Measurements from ENCODE around the gene ENPEP.
"Not testable (repeated sequence)": the region's sequence is repeated elsewhere in the genome, so short reads cannot be mapped to it uniquely, and the experiment has no call there.

ENPEP gene, protein sequence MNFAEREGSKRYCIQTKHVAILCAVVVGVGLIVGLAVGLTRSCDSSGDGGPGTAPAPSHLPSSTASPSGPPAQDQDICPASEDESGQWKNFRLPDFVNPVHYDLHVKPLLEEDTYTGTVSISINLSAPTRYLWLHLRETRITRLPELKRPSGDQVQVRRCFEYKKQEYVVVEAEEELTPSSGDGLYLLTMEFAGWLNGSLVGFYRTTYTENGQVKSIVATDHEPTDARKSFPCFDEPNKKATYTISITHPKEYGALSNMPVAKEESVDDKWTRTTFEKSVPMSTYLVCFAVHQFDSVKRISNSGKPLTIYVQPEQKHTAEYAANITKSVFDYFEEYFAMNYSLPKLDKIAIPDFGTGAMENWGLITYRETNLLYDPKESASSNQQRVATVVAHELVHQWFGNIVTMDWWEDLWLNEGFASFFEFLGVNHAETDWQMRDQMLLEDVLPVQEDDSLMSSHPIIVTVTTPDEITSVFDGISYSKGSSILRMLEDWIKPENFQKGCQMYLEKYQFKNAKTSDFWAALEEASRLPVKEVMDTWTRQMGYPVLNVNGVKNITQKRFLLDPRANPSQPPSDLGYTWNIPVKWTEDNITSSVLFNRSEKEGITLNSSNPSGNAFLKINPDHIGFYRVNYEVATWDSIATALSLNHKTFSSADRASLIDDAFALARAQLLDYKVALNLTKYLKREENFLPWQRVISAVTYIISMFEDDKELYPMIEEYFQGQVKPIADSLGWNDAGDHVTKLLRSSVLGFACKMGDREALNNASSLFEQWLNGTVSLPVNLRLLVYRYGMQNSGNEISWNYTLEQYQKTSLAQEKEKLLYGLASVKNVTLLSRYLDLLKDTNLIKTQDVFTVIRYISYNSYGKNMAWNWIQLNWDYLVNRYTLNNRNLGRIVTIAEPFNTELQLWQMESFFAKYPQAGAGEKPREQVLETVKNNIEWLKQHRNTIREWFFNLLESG

DNA sequence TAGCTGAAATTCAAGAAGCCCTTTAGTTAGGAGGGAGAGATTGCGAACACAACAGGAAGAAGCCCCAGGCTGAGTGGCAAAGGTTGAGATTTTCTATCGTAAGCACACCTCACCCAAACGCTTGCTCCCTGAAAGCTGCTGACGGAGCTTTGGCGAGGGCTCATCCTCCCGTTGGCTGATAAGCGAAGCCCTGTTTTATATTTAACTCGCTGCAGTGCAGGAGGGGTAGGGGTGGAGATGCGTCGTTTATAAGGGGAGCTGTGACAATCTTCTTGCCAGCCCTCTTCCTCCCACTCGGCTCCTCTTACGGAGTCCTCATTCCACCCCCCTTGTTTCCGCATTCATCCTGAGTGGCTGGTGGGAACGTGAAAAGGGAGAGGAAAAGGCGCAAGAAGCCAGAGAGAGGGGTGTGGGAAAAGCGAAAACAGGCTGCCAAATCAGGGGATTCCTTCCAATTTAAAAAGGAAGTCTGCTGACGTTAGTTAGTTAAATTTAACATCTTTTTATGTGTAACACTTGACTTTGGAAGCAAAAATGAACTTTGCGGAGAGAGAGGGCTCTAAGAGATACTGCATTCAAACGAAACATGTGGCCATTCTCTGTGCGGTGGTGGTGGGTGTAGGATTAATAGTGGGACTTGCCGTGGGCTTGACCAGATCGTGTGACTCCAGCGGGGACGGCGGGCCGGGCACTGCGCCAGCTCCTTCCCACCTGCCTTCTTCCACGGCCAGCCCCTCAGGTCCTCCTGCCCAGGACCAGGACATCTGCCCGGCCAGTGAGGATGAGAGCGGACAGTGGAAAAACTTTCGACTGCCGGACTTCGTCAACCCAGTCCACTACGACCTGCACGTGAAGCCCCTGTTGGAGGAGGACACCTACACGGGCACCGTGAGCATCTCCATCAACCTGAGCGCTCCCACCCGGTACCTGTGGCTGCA lies at the start of gene ENPEP:
Gene ENPEP (plus strand): TSS at position 275 of the 938 bp plus-strand sequence. CDS start 260 bp downstream, at position 535.
- DNase-seq (ENCODE audit: low spot score), result no peak
- no peak for FAIRE-seq

DNA sequence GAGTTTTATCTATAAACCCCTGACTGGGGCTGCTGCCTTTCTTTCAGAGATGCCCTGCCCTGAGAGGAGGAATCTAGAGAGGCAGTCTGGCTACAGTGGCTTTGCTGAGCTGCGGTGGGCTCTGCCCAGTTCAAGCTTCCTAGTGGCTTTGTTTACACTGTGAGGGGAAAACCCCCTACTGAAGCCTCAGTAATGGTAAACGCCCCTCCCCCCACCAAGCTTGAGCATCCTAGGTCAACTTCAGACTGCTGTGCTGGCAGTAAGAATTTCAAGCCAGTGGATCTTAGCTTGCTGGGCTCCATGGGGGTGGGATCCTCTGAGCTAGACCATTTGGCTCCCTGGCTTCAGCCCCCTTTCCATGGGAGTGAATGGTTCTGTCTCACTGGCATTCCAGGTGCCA lies 44.1 kb upstream of the ENPEP start:
- FAIRE-seq; DNase-seq (ENCODE audit: low spot score): not testable (repeated sequence)

GRCh38 chr4:110437292-110437691 lies 38.7 kb upstream of the ENPEP start:
- FAIRE-seq; DNase-seq (ENCODE audit: low spot score): not testable (repeated sequence)

- DNase-seq (ENCODE audit: low spot score); FAIRE-seq: not testable (repeated sequence)
Measured at GRCh38 chr4:110439209-110439608, 36.7 kb upstream of the ENPEP start.

DNA sequence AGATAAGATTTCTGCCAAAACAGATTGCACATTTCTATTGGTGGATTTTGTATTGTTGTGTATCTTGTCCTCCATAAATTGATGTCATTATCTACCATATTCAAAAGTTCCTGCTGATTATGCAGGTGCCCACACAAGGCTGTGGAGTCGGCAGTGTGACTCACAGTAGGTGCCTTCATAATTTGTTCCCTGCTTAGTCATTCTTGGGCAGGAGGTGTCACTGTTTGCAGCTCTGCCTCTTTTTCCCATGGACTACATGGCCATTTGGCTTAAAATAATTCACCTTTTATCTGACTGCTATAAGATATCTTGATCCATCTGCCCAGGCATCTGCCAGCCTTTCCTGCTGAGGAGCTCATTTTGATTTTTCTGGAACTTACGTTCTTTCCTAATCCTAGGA lies 33.6 kb upstream of the ENPEP start:
- FAIRE-seq (no peak), DNase-seq (ENCODE audit: low spot score) (no peak)

DNA sequence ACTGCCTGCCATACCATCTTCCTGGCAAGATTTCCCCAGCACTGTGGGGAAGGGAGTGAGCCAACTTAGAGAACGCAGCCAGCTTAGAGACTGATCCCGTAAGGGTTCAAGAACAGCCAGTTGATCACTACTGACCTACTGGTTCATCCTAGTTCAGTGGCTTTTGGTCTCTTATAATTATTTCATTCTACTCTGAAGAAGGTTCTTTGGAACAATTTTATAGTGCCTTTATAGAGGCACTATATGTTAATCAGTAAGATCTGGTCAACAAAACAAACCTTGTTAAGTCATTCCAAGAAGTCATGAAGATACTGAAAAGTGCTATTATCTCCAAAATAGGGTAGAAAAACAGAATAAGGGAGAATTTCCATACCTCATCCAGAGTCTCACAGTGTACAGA lies 33.2 kb upstream of the ENPEP start:
- no peak for FAIRE-seq

DNA sequence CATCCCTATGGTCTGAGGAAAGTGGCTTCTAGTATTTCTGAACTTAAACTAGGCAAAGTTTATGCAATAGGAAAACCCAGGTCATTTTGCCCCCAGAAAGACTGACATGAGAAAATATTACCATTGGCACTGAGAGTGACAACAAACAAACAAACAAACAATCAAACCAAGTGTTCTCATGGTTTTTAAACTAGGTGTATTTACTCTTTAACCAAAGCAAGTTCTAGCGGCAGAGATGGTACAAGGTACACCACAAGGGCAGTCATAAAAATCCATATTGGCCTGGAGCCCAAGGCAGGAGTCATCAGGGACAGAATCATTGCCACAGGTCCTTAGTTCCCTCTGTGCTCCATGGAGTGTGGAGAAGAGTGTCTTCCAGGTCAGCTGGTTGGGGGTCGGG lies 26.0 kb upstream of the ENPEP start:
- no peak for DNase-seq (ENCODE audit: low spot score)
- no peak for FAIRE-seq

More for the DNA sequence above, 33.2 kb upstream of the ENPEP start:
- no peak for DNase-seq (ENCODE audit: low spot score)

GRCh38 chr4:110452546-110452945 lies 23.4 kb upstream of the ENPEP start:
- FAIRE-seq, result no peak
- no peak for DNase-seq (ENCODE audit: low spot score)

- FAIRE-seq (no peak), DNase-seq (ENCODE audit: low spot score) (no peak)
Measured at GRCh38 chr4:110454441-110454840, 21.5 kb upstream of the ENPEP start.

DNA sequence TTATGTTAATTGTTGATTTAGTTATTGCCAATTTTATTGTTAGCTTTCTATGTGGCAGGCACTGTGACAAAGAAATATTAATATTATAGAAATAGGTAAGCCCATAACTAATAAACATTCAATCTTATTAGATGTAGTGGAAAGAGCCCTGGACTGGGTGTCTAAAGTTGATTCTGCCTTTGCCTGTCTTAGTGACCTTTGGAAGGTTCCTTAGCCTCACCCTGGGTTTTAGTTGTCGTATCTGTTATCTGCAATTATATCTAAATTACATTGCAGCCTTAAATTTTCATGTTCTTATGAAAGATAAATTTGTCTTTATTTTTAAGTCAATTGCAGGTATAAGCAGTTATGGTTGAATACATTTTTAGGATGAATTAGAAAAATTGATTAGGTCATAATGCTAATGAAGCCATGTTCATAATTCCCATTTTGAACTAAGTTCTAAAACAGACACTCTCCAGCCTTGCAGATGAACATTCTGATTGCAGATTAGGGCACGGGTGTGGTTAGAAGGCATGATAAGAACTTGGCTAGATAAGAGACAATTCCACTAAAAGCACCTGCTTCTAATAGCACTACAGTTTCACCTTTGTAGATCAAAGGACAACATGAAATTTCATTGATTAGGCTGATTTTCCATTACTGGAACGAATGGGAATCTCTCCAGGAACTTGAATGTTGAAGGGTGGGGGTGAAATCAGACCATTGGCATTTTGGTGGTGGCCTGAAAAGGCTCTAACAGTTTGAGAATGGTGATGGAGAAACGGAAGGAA lies 17.3 kb upstream of the ENPEP start:
- no peak for FAIRE-seq
- no peak for DNase-seq (ENCODE audit: low spot score)

DNA sequence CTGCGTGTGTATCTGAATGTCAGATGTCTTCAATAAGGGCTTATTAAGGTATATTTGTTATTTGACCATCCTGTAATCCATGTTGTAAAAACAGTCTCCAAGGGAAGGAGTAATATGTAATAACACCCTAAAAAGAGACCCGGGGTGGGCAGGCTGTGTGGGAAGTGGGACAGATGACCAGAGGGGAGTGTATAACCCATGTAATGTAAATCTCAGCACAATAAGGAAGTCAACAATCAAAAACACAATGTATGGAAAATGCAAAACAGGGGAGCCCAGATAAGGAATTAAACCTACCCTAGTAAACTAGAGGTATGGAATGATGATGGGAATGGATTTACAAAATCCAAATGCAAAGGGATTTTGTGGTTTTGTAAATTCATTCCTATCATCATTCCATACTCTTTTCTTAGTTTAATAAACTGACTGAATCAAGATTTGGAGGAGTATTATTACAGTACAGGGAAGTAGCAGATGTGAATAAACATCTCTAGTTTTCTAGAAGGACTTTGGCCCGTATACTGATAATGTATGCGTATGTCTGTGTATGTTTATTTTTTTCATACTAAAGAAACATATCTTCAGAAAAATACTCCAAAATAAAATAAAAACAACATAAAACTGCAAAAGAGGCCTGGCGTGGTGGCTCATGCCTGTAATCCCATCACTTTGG lies 15.7 kb upstream of the ENPEP start:
- no peak for FAIRE-seq
- no peak for DNase-seq (ENCODE audit: low spot score)

DNA sequence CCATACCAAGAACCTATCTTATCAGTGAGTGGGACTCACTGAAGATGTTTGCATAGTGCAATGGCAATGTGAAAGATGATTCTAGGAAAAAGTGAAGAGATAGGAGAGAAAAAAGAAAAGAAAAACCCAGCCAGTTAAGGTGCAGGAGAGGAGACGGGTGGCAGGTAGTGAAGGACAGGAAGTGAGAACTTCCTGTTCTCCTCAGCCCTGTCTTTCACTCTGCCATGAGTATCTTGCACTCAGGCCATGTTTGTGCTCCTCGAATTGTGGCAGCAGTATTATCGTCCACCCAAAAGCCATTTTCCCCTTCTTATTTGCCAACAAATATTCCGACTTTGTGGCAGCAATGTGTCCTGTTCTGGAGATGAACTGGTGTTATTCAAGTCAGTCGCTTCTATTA lies 8.6 kb upstream of the ENPEP start:
- FAIRE-seq (no peak), DNase-seq (ENCODE audit: low spot score) (no peak)

DNA sequence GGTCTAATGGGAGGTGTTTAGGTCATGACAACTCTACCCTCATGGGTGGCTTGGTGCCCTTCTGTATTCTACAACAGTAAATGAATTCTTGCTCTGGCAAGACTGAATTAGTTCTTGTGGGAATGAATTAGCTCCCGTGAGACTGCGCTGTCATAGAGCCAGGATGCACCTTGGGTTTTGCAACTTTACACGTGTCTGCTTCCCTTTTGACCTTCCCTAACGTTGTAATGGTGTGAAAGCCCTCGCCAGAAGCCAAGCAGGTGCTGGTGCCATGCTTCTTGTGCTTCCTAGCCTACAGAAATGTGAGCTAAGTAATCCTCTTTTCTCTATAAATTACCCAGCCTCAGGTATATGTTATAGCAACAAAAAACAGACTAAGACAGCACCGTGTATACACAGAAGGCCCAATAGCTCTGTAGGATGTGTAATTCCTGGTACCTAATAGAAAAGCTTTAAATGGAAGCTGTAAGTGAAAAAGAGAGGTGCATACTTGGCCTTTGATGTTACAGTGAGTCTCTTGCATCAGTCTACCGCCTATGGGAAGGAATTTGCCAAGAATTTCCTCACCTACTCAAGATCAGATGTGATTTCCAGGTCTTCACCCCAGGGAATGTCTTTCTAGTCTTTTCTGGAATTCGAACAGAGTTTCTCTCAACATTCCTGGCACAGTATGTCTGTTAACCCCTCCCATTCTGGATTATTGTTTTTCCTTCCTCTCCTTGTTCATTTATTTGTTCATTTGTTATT lies 3.2 kb upstream of the ENPEP start:
- FAIRE-seq (no peak), DNase-seq (ENCODE audit: low spot score) (peak; percentile 7)

DNA sequence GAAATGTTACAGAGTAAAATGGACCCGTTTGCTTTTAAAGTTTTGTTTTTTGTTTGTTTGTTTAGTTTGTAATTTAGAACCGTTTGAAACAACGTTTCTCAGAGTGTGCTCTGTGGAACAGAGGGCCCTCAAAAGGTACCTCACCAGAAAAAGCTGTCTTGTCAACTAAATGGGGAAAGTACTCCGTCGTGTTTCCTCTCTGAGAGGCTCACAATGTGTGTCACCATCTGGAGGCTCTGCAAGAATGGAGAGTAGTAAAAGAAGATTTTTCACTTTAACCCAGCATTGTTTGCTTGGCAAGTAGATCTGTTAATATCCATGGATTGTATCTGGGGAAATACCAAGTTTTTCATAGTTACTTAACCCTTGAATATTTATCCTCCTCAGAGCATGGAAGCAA lies 1.5 kb upstream of the ENPEP start:
- DNase-seq (ENCODE audit: low spot score), result no peak
- no peak for FAIRE-seq

DNA sequence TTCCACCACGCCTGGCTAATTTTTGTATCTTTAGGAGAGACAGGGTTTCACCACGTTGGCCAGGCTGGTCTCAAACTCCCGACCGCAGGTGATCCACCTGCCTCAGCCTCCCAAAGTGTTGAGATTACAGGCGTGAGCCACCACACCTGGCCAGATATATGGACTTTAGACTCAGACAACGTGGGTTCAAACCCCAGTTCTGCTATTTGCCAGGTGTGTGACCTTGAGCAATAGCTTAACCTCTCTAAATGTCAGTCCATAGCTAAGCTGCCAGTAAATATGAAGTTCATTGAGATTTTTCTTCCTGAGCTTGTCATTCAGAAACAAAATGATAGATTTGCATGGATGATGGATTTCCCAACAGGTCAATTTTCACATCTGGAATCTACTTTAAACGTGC lies 875 bp upstream of the ENPEP start:
- FAIRE-seq; DNase-seq (ENCODE audit: low spot score): not testable (repeated sequence)

- FAIRE-seq (no peak), DNase-seq (ENCODE audit: low spot score) (no peak)
Measured at GRCh38 chr4:110477836-110478235, 1.9 kb downstream of the ENPEP start.

DNA sequence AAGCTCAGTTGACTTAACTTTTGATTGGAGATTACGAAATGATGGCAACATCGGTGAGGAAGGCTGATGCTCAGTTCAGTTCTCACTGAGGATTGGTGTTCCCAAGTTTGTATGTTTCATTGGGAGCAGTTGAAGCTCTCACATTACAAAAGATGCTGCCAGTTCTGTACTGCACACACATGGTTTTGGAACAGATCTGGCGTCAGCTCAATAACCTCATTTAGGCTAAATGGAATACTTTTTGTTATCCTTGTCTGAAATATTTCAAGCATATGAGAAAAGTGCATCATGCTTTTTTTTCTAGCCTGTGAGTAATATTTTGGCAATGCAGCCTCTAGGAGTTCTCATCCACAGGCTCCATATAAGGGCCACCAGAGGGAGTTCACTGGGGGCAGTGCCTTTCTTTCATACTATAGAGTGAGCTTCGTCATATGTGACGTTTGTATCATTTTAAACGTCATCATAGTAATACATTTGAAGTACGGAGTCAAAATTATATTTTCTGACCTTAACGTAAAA lies 4.1 kb downstream of the ENPEP start:
- FAIRE-seq, result no peak
- peak; percentile 38 for DNase-seq (ENCODE audit: low spot score)

DNA sequence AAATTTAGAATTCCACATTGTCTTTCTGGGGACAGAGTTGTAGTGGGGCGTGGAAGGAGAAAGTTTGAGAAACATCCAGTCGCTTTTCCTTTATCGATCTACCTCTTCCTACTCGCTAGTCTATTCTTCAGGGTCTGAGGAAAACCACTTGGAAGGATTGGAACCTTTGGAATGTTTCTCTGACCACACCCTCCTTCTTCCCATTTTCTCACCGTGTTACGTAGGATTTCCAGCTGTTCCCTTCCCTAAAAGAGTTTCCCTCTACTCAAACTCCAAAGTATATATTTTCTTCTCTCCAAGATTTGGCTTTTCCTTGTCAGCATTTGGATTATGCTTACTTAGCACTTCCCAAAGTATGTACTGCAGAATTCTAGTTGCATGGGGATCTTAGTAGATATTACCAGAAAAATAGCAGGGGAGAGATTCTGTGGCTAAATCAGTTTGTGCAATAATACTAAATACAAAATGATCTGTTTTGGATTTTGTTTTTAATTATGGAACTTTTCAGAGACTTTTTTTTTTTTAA lies 4.9 kb downstream of the ENPEP start:
- FAIRE-seq (no peak), DNase-seq (ENCODE audit: low spot score) (no peak)

Measured in urothelium cell line (cell line).